HG03196 (cell line): ENCODE results near the gene PGAP6.
"Not testable (repeated sequence)": the region's sequence is repeated elsewhere in the genome, so short reads cannot be mapped to it uniquely, and the experiment has no call there.

ENCODE experiments used
- ATAC-seq: cut with Tn5 transposase; IDR thresholded peaks from one replicate; pipeline ENCODE4 v1.9.1; 2021; ENCODE audit not compliant: unreplicated experiment

The PGAP6 gene

DNA sequence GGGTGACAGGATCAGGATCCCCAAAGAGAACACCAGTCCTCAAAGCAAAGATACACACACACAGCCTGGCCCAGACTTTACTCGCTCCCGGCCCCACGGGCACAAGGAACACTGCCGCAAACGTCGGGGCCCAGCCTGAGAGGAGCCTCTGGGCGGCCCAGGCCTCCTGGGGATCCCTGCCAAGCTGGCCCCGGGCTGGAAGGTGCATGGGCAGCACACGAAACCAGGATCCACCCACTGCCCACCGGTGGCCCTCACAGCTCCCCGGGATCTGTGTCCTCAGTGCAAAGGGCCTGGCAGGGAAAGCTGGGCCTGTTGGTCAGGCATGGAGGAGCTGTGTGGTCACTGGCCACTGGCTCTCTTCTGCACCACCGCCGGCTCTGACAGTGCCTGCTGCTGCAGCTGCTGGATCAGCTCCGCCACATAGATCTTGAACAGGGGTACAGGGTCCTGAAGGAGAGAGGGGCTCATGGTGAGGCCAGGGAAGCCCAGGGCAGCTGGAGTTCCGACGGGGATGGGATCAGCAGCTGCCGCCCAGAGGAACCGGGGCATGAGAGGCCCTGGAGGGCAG, 14.4 kb downstream of the PGAP6 start:
- ATAC-seq: no peak

DNA sequence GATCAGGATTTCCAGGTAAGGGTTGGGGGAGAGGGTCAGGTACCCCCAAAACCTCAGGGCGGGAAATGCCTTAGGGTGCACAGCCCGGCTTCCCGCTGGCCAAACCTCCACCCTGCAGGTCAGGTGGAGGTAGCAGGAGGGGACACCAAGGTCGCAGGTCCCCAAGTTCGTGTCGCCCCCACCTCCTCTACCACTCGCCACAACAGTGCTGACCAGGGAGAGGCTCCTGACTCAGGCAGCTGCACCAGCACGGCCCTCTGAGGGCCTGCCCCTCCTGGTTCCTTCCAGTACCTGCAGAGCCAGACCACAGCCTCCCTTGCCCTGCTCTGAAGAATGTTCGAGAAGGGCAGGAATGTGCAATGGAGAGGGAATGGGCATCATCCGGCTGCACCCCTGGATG, 15.3 kb downstream of the PGAP6 start:
- no peak for ATAC-seq

DNA sequence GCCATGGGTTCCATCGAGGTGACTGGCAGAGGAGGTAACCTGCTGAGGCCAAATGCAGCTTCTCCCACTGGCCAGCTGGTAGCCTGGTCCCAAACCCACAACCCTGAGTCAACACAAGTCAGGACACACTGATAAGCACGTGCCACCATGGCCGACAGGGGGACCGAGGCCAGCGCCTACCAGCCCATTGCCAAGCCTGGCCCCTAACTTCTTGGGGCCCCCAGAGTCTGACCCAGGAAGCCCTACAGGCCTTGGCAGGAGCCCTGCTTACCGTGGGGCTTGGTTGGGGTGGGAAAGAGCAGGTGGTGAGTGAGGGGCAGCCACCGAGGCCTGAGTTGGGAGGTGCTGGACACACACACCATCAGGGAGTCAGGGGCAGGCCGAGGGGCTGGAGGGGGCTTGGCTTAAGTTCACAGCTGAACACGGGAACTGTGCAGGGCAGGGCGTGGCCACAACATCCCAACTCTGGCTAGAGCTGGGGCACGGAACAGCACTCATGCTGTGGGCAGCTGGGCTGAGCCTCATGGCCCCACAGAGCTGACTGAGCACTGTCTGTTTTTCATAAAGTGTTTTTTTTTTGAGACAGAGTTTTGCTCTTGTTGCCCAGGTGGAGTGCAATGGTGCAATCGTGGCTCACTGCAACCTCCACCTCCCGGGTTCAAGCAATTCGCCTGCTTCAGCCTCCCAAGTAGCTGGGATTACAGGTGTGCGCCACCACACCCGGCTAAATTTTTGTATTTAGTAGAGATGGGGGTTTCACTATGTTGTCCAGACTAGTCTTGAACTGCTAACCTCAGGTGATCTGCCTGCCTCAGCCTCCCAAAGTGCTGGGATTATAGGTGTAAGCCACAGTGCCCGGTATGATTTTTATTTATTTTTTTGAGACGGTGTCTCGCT, 16.9 kb downstream of the PGAP6 start:
- ATAC-seq: no peak

DNA sequence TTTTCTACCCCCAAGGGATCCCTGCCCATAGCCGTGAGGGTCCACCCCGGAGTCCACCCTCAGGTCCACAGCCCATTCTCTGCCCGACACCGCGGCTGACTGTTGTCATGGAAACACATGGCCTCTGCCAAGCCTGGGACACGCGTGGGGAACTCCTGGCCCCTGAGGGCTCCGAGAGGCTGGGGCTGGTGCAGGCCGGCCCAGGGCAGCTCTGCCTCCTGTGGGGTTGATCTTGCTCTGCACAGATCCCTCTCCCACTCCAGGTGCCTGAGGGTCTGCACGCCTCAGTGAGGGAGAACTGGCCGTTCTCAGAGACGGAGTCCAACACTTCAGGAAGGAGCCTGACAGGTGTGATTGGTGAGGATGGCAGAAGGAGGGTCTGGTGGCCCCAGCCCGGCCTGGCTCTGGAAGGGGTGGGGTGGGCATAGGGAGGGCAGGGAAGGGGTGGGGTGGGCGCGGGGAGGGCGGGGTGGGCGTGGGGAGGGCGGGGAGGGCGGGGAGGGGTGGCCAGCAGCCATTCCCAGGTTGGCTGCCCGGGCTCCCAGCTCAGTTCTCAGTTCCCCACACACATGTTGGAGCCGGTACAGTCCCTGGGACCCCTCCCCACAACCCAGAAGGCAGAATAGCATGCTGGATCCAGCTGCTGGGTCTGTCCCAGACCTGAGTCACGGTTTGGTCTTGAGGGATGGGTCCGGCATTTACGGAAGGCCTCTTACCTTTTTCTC, 17.9 kb downstream of the PGAP6 start:
- ATAC-seq: no peak

DNA sequence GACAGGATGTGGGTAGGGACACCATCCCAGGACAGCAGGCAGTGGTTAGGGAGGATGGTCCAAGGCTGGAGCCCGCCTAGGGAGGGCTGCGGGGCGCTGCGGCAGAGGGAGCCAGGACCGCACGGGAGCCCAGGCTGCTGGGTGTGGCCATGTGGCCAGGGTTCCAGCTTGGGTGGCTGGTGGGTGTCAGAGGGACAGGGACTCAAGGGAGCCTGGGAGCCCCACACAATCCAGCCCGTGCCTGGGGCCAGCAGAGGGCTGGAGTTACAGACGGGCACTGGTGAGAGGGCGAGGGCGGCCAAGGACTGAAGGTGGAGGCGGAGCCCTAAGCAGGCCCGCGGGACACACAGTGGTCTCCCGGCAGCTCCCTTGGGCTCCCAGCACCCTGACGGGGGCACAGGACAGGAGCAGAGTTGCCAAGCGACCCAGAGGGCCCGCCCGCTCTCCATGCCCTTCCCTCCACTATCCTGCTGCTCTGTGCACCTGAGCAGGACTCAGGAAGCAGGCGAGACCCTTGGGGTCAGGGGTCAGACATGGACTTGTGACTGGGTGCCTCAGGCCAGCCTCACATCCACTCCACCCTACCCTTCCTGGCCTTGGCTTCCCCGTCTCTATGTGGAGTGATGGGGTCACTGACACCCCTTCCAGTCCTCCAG, 18.5 kb downstream of the PGAP6 start:
- ATAC-seq: no peak

DNA sequence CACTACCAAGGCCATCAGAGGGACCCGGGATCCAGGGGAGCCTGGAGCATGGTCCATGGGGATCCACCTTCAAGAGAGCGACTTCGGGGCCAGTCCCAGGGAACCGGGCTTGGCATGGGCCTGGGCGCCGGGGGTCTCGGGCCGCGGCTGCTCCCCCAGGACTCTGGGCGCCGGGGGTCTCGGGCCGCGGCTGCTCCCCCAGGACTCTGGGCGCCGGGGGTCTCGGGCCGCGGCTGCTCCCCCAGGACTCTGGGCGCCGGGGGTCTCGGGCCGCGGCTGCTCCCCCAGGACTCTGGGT, 19.1 kb downstream of the PGAP6 start:
- not testable (repeated sequence) for ATAC-seq

DNA sequence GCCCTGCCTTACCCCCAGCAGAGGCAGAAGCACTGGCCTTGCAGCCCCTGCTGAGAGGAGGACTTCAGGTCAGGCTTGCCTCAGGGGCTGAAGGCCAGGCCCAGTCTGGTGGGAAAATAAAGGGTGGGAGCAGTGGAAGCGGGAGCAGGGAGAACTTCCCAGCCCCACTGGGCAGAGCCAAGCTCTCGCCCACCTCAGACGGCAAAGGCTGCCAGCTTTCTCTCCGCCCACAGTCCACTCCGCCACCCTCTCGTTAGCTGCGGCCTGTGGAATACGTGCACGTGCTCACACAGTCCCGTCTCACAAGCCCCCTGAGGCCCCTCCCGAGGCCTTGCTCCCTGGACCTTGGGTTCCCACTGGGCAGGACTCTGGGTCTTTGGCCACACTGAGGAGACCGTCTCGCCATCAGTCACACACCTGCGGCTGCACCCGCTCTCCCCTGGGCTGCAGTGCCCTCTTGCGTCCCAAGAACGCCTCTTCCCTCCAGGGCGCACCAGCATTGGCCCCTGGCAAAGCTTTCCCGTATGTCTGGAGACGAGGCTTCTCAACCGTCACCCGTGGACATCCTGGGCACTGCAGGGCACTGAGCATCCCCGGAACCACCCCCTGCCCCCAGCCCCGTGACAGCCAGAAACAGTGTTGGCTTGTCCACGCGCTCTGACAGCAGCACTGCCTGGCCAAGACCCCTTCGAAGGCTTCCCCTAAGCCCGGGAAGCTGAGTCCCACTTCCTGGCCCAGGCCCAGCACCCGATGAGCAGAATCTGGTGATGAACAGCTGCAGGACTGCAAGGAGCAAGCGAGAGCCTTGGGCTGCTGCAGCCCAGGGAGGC, 19.7 kb downstream of the PGAP6 start:
- ATAC-seq: no peak

DNA sequence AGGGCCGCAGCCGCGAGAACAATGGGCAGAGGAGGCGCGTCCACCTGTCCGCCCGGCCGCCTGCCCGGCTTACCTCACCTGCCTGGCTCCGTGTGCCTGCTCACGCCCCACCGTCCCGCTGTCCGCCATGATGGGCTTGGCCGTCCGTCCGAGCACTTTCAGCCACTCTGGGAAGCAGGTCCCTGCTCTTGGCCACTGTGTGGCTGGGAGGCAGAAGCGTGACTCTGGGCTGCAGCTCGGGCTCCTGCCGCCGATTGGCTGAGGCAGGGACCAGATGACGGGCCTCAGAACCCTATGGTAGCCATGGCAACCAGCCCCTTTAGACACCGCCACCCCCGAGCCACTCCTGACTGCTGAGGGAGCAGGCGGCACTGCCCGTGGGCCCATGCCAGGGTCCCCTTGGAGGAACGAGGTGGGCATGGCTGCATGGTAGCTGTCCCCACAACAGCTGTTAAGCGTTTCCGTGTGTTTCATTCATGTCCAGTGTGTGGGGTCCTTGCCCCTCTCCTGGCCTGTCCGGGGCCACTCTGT, 20.4 kb downstream of the PGAP6 start:
- no peak for ATAC-seq

DNA sequence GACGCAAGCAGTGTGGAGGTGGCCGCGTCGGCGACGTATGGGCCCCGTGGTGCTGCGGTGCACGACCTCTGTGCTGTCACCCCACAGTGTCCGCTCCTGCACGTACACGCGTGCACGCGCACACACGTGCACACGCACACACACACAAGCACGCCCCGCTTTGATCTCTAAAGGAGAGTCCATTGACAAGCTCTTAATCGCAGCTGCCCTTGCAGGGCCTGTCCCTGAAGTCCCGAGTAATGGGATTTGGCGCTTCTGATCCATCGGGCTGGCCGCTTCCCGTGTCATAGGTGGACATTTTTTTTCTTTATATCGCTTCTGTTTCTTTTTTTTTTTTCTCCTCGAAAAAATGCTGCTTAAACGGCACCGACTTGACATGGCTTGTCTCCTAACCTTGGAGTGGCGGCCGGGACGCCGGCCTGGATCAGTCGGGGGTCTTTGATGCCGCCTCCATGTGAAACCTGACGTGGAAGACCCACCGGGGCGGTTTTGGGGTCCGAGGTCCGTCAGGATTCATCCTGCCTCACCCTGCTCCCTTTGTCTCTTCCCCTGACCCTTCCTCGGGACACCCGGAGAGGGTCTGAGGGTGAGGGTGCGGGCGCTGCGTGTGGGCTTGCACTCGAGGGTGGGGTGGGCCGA, 21.0 kb downstream of the PGAP6 start:
- ATAC-seq: no peak

DNA sequence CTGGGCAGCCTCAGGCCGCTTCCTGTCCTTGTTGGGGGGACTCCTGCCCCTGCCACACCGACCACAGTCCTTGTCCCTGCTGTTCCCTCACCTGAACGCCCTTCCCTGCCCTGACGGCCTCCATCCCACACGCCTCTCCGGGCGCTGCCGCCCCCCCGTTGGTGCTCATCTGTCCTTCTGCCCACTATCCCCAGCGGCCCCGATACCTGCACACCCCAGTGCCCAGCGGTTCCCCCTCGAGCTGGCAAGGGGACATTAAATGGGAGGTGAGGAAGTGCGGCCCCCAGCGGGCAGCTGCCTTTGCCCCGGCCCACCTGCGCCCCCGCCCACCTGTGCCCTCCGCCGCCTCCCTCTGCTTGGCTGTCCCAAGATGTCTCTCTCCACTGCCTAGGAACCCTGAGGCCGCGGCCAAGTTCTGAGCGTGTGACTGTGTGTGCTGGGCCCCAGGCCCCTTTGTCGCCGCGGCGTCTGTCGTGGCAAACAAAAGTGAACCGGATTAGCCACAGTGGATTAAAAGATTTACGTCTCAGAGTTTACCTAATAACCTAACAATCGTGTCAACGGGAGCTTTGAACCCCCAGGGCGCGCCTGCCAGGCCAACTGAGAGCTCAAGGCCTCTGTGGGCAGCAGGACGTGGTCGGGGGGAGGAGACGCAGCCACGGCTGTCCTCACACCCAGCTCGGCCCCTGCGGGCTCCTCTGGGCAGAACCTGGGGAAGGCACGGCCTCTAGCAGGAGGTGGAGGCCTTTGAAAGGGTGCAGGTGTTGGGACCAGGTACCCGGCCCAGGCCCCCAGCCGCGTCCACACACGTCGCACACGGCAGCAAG, 21.7 kb downstream of the PGAP6 start:
- ATAC-seq: no peak

DNA sequence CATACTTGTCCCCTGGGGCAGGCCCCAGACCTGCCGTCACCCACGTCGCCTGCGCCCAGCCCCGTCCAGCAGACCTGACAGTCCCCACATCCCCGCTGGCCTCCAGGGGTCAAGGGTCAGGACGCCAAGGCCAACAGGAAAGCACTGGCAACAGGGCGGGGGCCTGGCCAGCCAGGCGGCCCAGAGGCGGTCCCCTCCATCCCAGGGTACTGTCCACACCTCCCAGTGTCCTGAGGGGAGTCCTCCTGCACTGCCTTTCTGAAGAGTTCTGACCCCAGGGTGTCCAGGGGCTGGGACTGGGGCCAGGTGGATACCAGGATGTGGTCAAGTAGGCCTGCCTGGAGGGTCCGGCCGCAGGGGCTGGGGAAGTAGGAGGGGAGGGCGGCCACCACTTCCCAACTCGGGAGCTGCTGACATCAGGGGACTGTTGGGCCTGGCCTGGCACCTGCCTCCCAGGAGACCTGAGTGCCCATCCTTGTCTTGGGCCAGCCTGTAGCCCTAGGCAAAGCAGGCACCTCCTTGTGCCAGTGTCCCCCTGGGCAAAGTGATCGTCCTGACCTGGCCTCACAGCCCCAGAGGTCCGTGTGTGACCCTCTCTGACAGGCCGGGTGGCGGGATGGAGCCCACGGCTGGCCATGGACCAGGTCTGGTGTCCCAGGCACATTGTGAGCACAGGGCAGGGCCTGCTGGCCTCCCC, 22.6 kb downstream of the PGAP6 start:
- ATAC-seq: no peak

DNA sequence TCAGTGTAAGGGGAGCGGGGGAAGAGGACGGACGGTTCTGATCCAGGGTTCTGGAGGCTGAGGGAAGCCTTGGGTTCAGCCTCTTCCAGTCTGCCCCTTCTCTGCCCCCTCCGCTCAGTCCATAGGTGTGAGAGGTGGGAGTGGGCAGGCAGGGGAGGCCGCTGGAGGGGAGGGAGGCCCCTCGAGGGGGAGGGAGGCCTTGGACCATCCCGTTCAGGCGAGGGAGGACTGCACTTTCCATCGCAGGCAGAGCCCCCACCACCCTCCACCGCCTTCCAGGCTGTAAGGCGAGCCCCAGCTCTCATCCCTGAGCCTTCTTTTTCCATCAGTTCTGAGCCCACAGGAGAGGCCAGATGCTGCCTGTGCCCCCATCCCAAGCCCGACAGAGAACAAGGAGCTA, 25.0 kb downstream of the PGAP6 start:
- ATAC-seq: no peak

DNA sequence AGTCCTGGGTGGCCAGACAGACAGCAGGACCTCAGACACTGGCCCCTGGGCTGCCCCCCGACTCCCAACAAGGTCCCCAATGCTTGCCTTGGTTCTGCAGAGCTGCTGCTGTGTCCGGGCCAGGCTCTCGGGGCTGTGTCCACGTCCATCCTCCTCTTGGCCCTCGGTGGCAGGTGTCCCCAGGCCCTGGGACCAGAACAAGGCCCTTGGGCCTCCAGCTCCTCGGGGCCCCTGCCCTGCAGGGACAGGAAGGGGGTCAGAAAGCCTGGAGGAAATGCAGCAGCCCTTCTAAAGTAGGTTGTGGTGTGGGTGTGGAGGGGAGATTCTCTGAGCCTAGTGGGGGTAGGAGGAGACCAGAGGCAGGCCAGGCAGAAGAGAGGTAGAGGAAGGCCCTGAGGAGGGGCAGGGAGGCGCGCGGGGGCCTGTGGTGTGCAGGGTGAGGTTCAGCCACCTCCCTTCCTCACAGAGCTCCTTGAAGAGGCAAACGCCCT, 26.8 kb downstream of the PGAP6 start:
- ATAC-seq: no peak

DNA sequence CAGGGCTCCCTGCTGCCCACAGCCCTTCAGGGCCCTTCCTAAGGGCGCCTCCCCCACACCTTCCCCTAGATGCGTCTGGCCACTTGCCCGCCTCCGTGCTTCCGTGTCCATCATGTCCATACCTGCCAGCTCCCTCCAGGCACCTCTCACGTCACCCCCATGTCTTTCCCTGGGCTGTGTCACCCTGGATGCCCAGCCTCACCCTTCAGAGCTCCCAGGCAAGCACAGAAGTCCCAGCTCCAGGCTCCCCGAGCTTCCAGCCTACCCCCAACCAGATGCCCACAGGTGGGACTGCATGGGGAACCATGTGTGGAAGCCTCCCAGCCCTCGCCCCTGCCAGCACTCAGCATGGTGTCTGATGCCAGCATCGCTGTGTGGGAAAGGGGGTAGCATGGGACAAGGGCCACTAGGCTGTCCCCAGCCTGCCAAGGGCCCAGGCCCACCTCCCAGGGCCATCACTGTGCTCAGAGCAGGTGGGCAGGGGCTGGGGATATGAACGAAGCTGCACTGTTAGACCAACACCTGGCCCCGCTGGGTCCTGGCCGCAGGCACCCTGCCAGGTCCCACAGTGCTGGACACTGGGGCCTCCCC, 27.4 kb downstream of the PGAP6 start:
- ATAC-seq: no peak

DNA sequence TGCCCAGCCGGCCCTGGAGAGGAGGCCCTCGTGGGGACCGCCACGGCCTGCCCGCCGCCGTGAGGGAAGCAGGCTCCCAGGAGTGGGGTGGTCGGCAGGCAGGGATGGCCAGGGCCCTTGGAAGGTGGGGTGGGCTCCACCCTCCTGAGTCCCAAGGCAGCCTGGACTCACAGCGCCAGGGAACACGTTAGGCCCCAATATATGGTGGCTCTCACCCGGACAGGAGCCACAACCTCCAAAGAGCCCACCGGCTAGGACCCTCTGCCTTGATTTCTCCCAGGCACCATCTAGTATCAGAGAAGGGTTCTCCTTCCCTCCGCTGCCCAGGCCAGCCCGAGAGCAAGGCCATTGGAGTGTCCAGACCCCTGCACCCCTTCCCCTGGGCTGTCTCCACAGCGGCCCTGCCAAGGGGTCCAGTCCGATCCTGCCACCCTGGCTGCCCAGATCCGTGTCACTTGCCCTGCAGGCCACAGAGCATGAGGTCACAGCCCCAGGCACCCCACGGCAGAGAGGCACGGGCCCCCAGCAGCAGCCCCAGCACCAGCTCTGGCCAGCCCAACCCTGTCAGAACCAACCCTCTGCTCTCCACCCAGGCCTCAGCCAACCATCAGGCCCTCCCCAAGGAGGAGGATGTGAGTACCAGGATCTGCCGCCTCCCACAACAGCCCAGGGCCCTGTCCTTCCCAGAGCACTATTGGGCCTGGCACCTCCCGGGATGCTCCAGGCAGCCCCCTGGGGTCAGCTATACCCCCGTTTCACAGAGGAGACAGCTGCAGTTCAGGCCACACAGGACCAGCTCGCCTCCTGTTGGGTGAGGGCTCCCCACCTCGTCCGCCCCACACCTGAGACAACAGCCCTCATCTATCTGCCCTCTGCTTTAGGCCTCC, 28.1 kb downstream of the PGAP6 start:
- peak; percentile 6 for ATAC-seq

DNA sequence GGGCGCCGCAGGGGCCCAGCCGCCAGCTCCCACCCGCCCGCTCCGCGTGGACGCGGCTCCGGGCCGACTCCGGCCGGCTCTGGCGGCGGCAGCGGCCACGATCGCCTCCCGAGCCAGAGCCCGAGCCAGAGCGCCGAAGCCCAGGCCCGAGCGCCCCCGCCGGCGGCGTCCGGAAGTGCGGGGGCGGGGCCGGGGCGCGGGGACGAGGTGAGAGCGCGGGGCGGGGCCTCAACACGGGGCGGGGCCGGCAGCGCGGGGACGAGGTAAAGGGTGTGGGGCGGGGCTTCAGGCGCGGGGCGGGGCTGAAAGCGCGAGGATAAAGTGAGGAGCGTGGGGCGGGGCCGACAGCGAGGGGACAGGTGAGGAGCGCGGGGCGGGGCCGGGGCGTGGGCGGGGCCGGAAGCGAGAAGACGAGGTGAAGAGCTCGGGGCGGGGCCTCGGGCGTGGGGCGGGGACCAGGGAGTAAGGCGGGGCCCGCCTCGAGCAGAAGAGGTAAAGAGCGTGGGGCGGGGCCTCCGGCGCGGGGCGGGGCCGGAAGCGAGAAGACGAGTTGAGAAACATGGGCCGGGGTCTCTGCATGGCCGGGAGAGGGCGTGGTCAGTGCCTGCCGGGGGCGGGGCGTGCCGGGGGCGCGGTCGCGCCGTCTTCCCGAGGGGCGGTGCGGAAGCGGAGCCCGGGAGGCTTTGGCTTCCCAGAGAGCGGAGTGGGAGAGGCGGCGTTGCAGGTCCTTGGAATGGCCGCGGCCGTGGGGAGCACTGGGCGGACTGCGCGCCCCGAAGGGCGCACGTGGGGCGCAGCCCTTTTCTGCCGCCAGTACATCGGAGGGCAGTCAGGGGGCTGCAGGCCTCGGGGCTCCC, 29.0 kb downstream of the PGAP6 start, which contains the start of gene AXIN1:
Gene AXIN1 (minus strand): TSS at position 177 of the 857 bp plus-strand sequence. CDS start 5,698 bp downstream, outside the sequence.
- ATAC-seq: peak; percentile 39
